ENCODE data around the gene MS4A4E. TPM values are rescaled to one million over a fixed set of nuclear protein-coding genes. Genes with fewer than 3 reads are reported as not detected.
"Not testable (repeated sequence)": the region's sequence is repeated elsewhere in the genome, so short reads cannot be mapped to it uniquely, and the experiment has no call there.

The MS4A4E gene
- total RNA-seq, 6 experiments from 2014 or later = 1.1 to 3.8 (median 3.1) TPM

- Histone ChIP-seq H3K4me1 (no peaks in the 10 kb centered on the region), H3K4me3 (no peak overlapping the region), H3K9me3 (no peaks in the 10 kb centered on the region), H3K27ac (no peak overlapping the region), H3K27me3 (no peaks in the 10 kb centered on the region), H3K36me3 (no peaks in the 10 kb centered on the region)
- 54% methylated on average over 4 of the region's 4 CpGs for WGBS (ENCODE audit: insufficient coverage, low coverage, low lambda C conversion rate, missing lambda C conversion rate)
- ATAC-seq (no peak), DNase-seq (no peak)
- intact Hi-C loops (cut with DNase I) = no loop called here
- TF ChIP-seq CTCF (IDR thresholded peaks at IDR 0.05) = no peak
- no peak for TF ChIP-seq POLR2A (IDR thresholded peaks at IDR 0.05)
Measured at GRCh38 chr11:60208146-60208895, 34.6 kb downstream of the MS4A4E start.

- Histone ChIP-seq H3K4me1 (no peaks in the 10 kb centered on the region), H3K4me3 (no peak overlapping the region), H3K27me3 (no peaks in the 10 kb centered on the region), H3K27ac (no peak overlapping the region), H3K9me3 (no peaks in the 10 kb centered on the region), H3K36me3 (no peaks in the 10 kb centered on the region)
- 77% methylated on average over 1 of the region's 1 CpG for WGBS (ENCODE audit: insufficient coverage, low coverage, low lambda C conversion rate, missing lambda C conversion rate)
- DNase-seq = no peak
- no peak for ATAC-seq
- intact Hi-C loops (cut with DNase I) = no loop called here
- TF ChIP-seq CTCF (IDR thresholded peaks at IDR 0.05) (no peak), POLR2A (IDR thresholded peaks at IDR 0.05) (no peak)
Measured at GRCh38 chr11:60206616-60207015, 36.3 kb downstream of the MS4A4E start.

- intact Hi-C loops (cut with DNase I) = no loop called here
- DNase-seq (no peak), ATAC-seq (peak in 1 of 4 donors; percentile 16)
- TF ChIP-seq CTCF (IDR thresholded peaks at IDR 0.05) (no peak), POLR2A (IDR thresholded peaks at IDR 0.05) (no peak)
- Histone ChIP-seq H3K27me3 (no peaks in the 10 kb centered on the region), H3K4me3 (no peak overlapping the region), H3K9me3 (no peaks in the 10 kb centered on the region), H3K36me3 (no peaks in the 10 kb centered on the region), H3K4me1 (no peaks in the 10 kb centered on the region), H3K27ac (no peak overlapping the region)
- WGBS (ENCODE audit: insufficient coverage, low coverage, low lambda C conversion rate, missing lambda C conversion rate) = 67% methylated on average over 4 of the region's 4 CpGs
Measured at GRCh38 chr11:60204922-60205321, 38.0 kb downstream of the MS4A4E start.

- H3K27me3 ChIP-seq; H3K4me3 ChIP-seq; intact Hi-C loops (cut with DNase I); DNase-seq; H3K27ac ChIP-seq; H3K9me3 ChIP-seq; H3K4me1 ChIP-seq; ATAC-seq; H3K36me3 ChIP-seq: not testable (repeated sequence)
- WGBS (ENCODE audit: insufficient coverage, low coverage, low lambda C conversion rate, missing lambda C conversion rate) = 80% methylated on average over 3 of the region's 26 CpGs
Measured at GRCh38 chr11:60201334-60201733, 41.6 kb downstream of the MS4A4E start.

- no peaks in the 10 kb centered on the region for H3K27me3 ChIP-seq
- no peak for TF ChIP-seq POLR2A (IDR thresholded peaks at IDR 0.05)
- DNase-seq (no peak), ATAC-seq (no peak)
- no peak overlapping the region for H3K4me3 ChIP-seq
- H3K4me1 ChIP-seq = no peaks in the 10 kb centered on the region
- WGBS (ENCODE audit: insufficient coverage, low coverage, low lambda C conversion rate, missing lambda C conversion rate) = 54% methylated on average over 1 of the region's 1 CpG
- no peak overlapping the region for H3K27ac ChIP-seq
- no peaks in the 10 kb centered on the region for H3K9me3 ChIP-seq
- intact Hi-C loops (cut with DNase I) = no loop called here
- H3K36me3 ChIP-seq = no peaks in the 10 kb centered on the region
Measured at GRCh38 chr11:60197442-60197841, 45.5 kb downstream of the MS4A4E start.
